Measurements from ENCODE around the gene AQP2.

GRCh38 chr12:49942921-49943624, 7.5 kb upstream of the AQP2 start:
- TF ChIP-seq CREB5 (CRISPR knock-in tag; IDR thresholded peaks at IDR 0.05; ENCODE audit: low read depth) (no peak), PATZ1 (CRISPR knock-in tag; IDR thresholded peaks at IDR 0.05; ENCODE audit: borderline replicate concordance) (no peak), ZC3H10 (CRISPR knock-in tag; IDR thresholded peaks at IDR 0.05) (no peak)
